ENCODE data around the gene TRIM47. TPM values are rescaled to one million over a fixed set of nuclear protein-coding genes. Genes with fewer than 3 reads are reported as not detected.

TRIM47 gene
- total and polyA plus RNA-seq, 2 of the 13 experiments (the other 11 are each of a cell fraction or from before 2014, with no cell fraction given) = 33.5 to 82.0 TPM

GRCh38 chr17:75898791-75899190 is 20.4 kb upstream of the TRIM47 start:
- no peak for ATAC-seq
- WGBS (ENCODE audit: low lambda C conversion rate) = over 99% methylated on average over 16 of the region's 16 CpGs
- peaks cover 41% of the 10 kb centered on the region for H3K4me1 ChIP-seq (ENCODE audit: insufficient read depth, low read length)
- H3K27ac ChIP-seq (ENCODE audit: extremely low read length, insufficient read depth, low read length) = no peak overlapping the region
- in situ Hi-C loops (cut with HindIII; ENCODE audit: extremely low pct_ligation_motif_present, low pct_unique_long_range_greater_than_20kb) (no loop called here), intact Hi-C loops (cut with micrococcal nuclease; ENCODE audit: unreplicated experiment) (no loop called here)
- no peak for DNase-seq (ENCODE audit: low spot score)
- ChIA-PET CTCF (ENCODE audit: low intra/inter-chr PET ratio, low total read pairs) (no interaction called here), POLR2A (interaction anchor here (1.0 to 12.9 kb wide), 5 partner anchors 18 to 105 kb away, joined by 3 to 423 read pairs (median 7); partner anchors contain the start of genes CDK3, TRIM47 and WBP2)
- no peak overlapping the region for H3K4me2 ChIP-seq (ENCODE audit: low read depth, low read length)
- H2AFZ ChIP-seq (ENCODE audit: low read length) = no peak overlapping the region
- no peak overlapping the region for H3K9ac ChIP-seq (ENCODE audit: insufficient read depth, low read depth, low read length)
- no peaks in the 10 kb centered on the region for H3K9me3 ChIP-seq (ENCODE audit: low read length)
- H3K79me2 ChIP-seq (ENCODE audit: insufficient read depth, low read length) = peaks cover 22% of the 10 kb centered on the region
- H3K4me3 ChIP-seq (replicated peaks in 1 of 3; ENCODE audit: insufficient read depth in 1 of 3, low read depth in 2 of 3, low read length in 3 of 3) = no peak overlapping the region
- no TSS peak for BruUV-seq (replicated peaks)
- no peak for FAIRE-seq
- H3K36me3 ChIP-seq (replicated peaks in 1 of 2; ENCODE audit: control insufficient read depth in 1 of 2, insufficient read depth in 2 of 2, low read length in 2 of 2) = peaks cover 28 to 53% of the 10 kb centered on the region in 2 experiments
- H3K27me3 ChIP-seq (ENCODE audit: control insufficient read depth in 1 of 2, insufficient read depth in 2 of 2, low read length in 2 of 2) = no peaks in the 10 kb centered on the region
- TF ChIP-seq ZSCAN22 (CRISPR knock-in tag; IDR thresholded peaks at IDR 0.05) (no peak), DNMT3B (CRISPR knock-in tag; conservative IDR thresholded peaks at IDR 0.05) (no peak), MIER3 (CRISPR knock-in tag; IDR thresholded peaks at IDR 0.05; ENCODE audit: borderline replicate concordance) (no peak)
- H4K20me1 ChIP-seq (ENCODE audit: insufficient read depth, low read length) = no peaks in the 10 kb centered on the region

- no peaks in the 10 kb centered on the region for H3K27me3 ChIP-seq (ENCODE audit: control insufficient read depth in 1 of 2, insufficient read depth in 2 of 2, low read length in 2 of 2)
- ATAC-seq = no peak
- TF ChIP-seq RBM22 (optimal IDR thresholded peaks at IDR 0.05; ENCODE audit: low read length) (peak; percentile 29), RFX1 (IDR thresholded peaks at IDR 0.05) (no peak), AGO2 (optimal IDR thresholded peaks at IDR 0.05; ENCODE audit: low read depth, low read length) (peak; percentile 45)
Measured at GRCh38 chr17:75898065-75898464, 19.7 kb upstream of the TRIM47 start.

More at GRCh38 chr17:75898065-75898464, 19.7 kb upstream of the TRIM47 start:
- no TSS peak for BruUV-seq (replicated peaks)
- H3K36me3 ChIP-seq (replicated peaks in 1 of 2; ENCODE audit: control insufficient read depth in 1 of 2, insufficient read depth in 2 of 2, low read length in 2 of 2) = peaks cover 28 to 52% of the 10 kb centered on the region in 2 experiments
- no peak overlapping the region for H3K4me3 ChIP-seq (replicated peaks in 1 of 3; ENCODE audit: insufficient read depth in 1 of 3, low read depth in 2 of 3, low read length in 3 of 3)
- ChIA-PET POLR2A (interaction anchor here (0.8 to 12.9 kb wide), 6 partner anchors 18 to 105 kb away, joined by 3 to 423 read pairs (median 6); partner anchors contain the start of genes CDK3, TRIM47 and WBP2), CTCF (ENCODE audit: low intra/inter-chr PET ratio, low total read pairs) (no interaction called here)
- FAIRE-seq (no peak), DNase-seq (ENCODE audit: low spot score) (no peak)
- H3K4me2 ChIP-seq (ENCODE audit: low read depth, low read length) = no peak overlapping the region
- no peak overlapping the region for H3K27ac ChIP-seq (ENCODE audit: extremely low read length, insufficient read depth, low read length)
- no peak overlapping the region for H3K9ac ChIP-seq (ENCODE audit: insufficient read depth, low read depth, low read length)
- H3K9me3 ChIP-seq (ENCODE audit: low read length) = no peaks in the 10 kb centered on the region
- no peak overlapping the region for H2AFZ ChIP-seq (ENCODE audit: low read length)
- in situ Hi-C loops (cut with HindIII; ENCODE audit: extremely low pct_ligation_motif_present, low pct_unique_long_range_greater_than_20kb) = no loop called here
- WGBS (ENCODE audit: low lambda C conversion rate) = 92% methylated on average over 5 of the region's 8 CpGs
- no peaks in the 10 kb centered on the region for H4K20me1 ChIP-seq (ENCODE audit: insufficient read depth, low read length)
- peaks cover 41% of the 10 kb centered on the region for H3K4me1 ChIP-seq (ENCODE audit: insufficient read depth, low read length)
- intact Hi-C loops (cut with micrococcal nuclease; ENCODE audit: unreplicated experiment) = no loop called here
- peaks cover 16% of the 10 kb centered on the region for H3K79me2 ChIP-seq (ENCODE audit: insufficient read depth, low read length)

All from HepG2 (cell line).